ENCODE data around the gene VWCE. TPM values are rescaled to one million over a fixed set of nuclear protein-coding genes. Genes with fewer than 3 reads are reported as not detected.

The VWCE gene
- total RNA-seq, 1 donor from 2014 or later, result 1.0 TPM

GRCh38 chr11:61337706-61338470 is 42.8 kb upstream of the VWCE start:
- peaks cover 13 to 22% (median 17%) of the 10 kb centered on the region in 3 donors for H3K36me3 ChIP-seq (ENCODE audit: control insufficient read depth in 3 of 3, insufficient read depth in 3 of 3, low read length in 3 of 3)
- H3K27ac ChIP-seq (ENCODE audit: low read depth, low read length), result no peak overlapping the region
- H3K9me3 ChIP-seq (ENCODE audit: control insufficient read depth in 3 of 3, low read length in 3 of 3), result no peaks in the 10 kb centered on the region
- no peaks in the 10 kb centered on the region for H3K27me3 ChIP-seq (ENCODE audit: control insufficient read depth in 3 of 3, insufficient read depth in 3 of 3, low read length in 3 of 3)
- no peak overlapping the region for H3K4me3 ChIP-seq (ENCODE audit: low read length in 3 of 3)
- H3K9ac ChIP-seq (ENCODE audit: low read depth in 1 of 3, low read length in 3 of 3), result no peak overlapping the region
- H3K4me1 ChIP-seq (ENCODE audit: control insufficient read depth in 3 of 3, insufficient read depth in 3 of 3, low read length in 3 of 3), result peaks cover 25 to 38% (median 26%) of the 10 kb centered on the region in 3 donors

GRCh38 chr11:61336171-61336935 is 41.2 kb upstream of the VWCE start:
- H3K27me3 ChIP-seq (ENCODE audit: control insufficient read depth in 3 of 3, insufficient read depth in 3 of 3, low read length in 3 of 3), result no peaks in the 10 kb centered on the region
- H3K27ac ChIP-seq (ENCODE audit: low read depth, low read length), result no peak overlapping the region
- H3K4me3 ChIP-seq (ENCODE audit: low read length in 3 of 3), result no peak overlapping the region
- H3K9ac ChIP-seq (ENCODE audit: low read depth in 1 of 3, low read length in 3 of 3), result peak overlapping the region in 2 of 3 donors; percentile 3 to 71
- H3K36me3 ChIP-seq (ENCODE audit: control insufficient read depth in 3 of 3, insufficient read depth in 3 of 3, low read length in 3 of 3), result peaks cover 5 to 9% (median 8%) of the 10 kb centered on the region in 3 donors
- H3K9me3 ChIP-seq (ENCODE audit: control insufficient read depth in 3 of 3, low read length in 3 of 3), result no peaks in the 10 kb centered on the region
- H3K4me1 ChIP-seq (ENCODE audit: control insufficient read depth in 3 of 3, insufficient read depth in 3 of 3, low read length in 3 of 3), result peaks cover 35 to 50% (median 36%) of the 10 kb centered on the region in 3 donors

GRCh38 chr11:61335355-61335710 is 40.2 kb upstream of the VWCE start:
- no peak overlapping the region for H3K27ac ChIP-seq (ENCODE audit: low read depth, low read length)
- H3K27me3 ChIP-seq (ENCODE audit: control insufficient read depth in 3 of 3, insufficient read depth in 3 of 3, low read length in 3 of 3), result no peaks in the 10 kb centered on the region

DNA sequence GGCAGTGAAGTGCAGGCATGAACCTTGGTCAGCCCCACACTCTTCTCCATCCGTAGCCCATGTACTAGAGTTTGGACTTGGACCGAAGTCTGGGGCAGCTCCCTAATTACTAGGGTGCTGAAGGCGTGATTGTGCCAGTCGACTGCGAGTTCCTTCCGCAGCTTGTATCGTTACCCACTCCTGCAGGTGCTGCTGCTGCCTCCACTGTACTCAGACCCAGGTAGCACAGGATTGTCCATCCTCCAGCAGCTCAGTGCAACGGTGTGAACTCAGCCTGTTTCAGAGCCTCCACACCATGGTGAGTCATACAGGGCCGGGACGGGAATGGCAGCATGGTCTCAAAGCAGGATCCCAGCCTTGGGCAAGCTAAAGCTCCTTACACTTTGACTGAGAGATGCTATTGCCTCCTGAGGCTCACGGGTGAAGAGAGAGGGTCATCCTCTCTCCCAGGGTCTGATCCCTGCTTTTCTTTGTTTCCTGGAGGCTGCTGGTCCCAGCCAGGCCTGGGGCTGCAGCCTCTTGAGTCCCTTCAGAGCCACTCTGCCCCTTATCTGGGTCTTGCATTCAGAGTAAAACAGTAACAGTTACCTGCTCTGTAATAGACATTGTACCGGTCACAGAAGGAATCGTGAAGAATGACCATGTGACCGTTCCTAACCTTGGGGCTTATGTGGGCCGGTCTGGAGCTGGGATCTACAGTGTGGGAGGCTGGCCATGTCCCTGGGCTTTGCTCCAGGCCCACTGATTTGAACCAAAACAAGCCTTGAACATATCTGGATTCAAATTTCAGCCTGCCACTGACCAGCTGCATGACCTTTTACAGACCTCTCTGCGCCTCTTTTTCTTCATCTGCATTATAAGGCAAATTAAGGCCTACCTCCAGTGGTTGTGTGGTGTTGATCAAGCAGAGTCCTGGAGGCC is 39.6 kb upstream of the VWCE start:
- Histone ChIP-seq H3K27ac (ENCODE audit: low read depth, low read length) (no peak overlapping the region), H3K36me3 (ENCODE audit: control insufficient read depth in 3 of 3, insufficient read depth in 3 of 3, low read length in 3 of 3) (peaks cover 3 to 11% (median 5%) of the 10 kb centered on the region in 3 donors), H3K9ac (ENCODE audit: low read depth in 1 of 3, low read length in 3 of 3) (peak overlapping the region in 1 of 3 donors; percentile 50), H3K4me1 (ENCODE audit: control insufficient read depth in 3 of 3, insufficient read depth in 3 of 3, low read length in 3 of 3) (peaks cover 39 to 57% (median 46%) of the 10 kb centered on the region in 3 donors), H3K9me3 (ENCODE audit: control insufficient read depth in 3 of 3, low read length in 3 of 3) (no peaks in the 10 kb centered on the region), H3K4me3 (ENCODE audit: low read length in 3 of 3) (no peak overlapping the region), H3K27me3 (ENCODE audit: control insufficient read depth in 3 of 3, insufficient read depth in 3 of 3, low read length in 3 of 3) (no peaks in the 10 kb centered on the region)

More at GRCh38 chr11:61335355-61335710, 40.2 kb upstream of the VWCE start:
- Histone ChIP-seq H3K4me3 (ENCODE audit: low read length in 3 of 3) (no peak overlapping the region), H3K36me3 (ENCODE audit: control insufficient read depth in 3 of 3, insufficient read depth in 3 of 3, low read length in 3 of 3) (peaks cover 3 to 9% (median 5%) of the 10 kb centered on the region in 3 donors), H3K9ac (ENCODE audit: low read depth in 1 of 3, low read length in 3 of 3) (peak overlapping the region in 1 of 3 donors; percentile 50), H3K4me1 (ENCODE audit: control insufficient read depth in 3 of 3, insufficient read depth in 3 of 3, low read length in 3 of 3) (peaks cover 39 to 57% (median 40%) of the 10 kb centered on the region in 3 donors), H3K9me3 (ENCODE audit: control insufficient read depth in 3 of 3, low read length in 3 of 3) (no peaks in the 10 kb centered on the region)

- no peaks in the 10 kb centered on the region for H3K27me3 ChIP-seq (ENCODE audit: control insufficient read depth in 3 of 3, insufficient read depth in 3 of 3, low read length in 3 of 3)
- H3K4me3 ChIP-seq (ENCODE audit: low read length in 3 of 3), result peak overlapping the region; percentile 95 to 100 (median 97)
- no peaks in the 10 kb centered on the region for H3K9me3 ChIP-seq (ENCODE audit: control insufficient read depth in 3 of 3, low read length in 3 of 3)
- H3K4me1 ChIP-seq (ENCODE audit: control insufficient read depth in 3 of 3, insufficient read depth in 3 of 3, low read length in 3 of 3), result peaks cover 39 to 57% (median 46%) of the 10 kb centered on the region in 3 donors
- H3K27ac ChIP-seq (ENCODE audit: low read depth, low read length), result peak overlapping the region; percentile 95
- H3K36me3 ChIP-seq (ENCODE audit: control insufficient read depth in 3 of 3, insufficient read depth in 3 of 3, low read length in 3 of 3), result peaks cover 5 to 11% (median 10%) of the 10 kb centered on the region in 3 donors
- H3K9ac ChIP-seq (ENCODE audit: low read depth in 1 of 3, low read length in 3 of 3), result peak overlapping the region; percentile 96 to 99 (median 99)
These were observed 38.7 kb upstream of the VWCE start for GRCh38 chr11:61333550-61334433.

- no peaks in the 10 kb centered on the region for H3K27me3 ChIP-seq (ENCODE audit: control insufficient read depth in 3 of 3, insufficient read depth in 3 of 3, low read length in 3 of 3)
- H3K4me1 ChIP-seq (ENCODE audit: control insufficient read depth in 3 of 3, insufficient read depth in 3 of 3, low read length in 3 of 3), result peaks cover 43 to 61% (median 50%) of the 10 kb centered on the region in 3 donors
- H3K27ac ChIP-seq (ENCODE audit: low read depth, low read length), result peak within 1 kb of the TSS; percentile 95
- no peaks in the 10 kb centered on the region for H3K9me3 ChIP-seq (ENCODE audit: control insufficient read depth in 3 of 3, low read length in 3 of 3)
- H3K4me3 ChIP-seq (ENCODE audit: low read length in 3 of 3), result peak within 1 kb of the TSS; percentile 95 to 100 (median 97)
- peaks cover 3 to 12% (median 8%) of the 10 kb centered on the region in 3 donors for H3K36me3 ChIP-seq (ENCODE audit: control insufficient read depth in 3 of 3, insufficient read depth in 3 of 3, low read length in 3 of 3)
- peak within 1 kb of the TSS; percentile 96 to 99 (median 99) for H3K9ac ChIP-seq (ENCODE audit: low read depth in 1 of 3, low read length in 3 of 3)
These were observed 37.9 kb upstream of the VWCE start, which contains the start of the genes DDB1 and TKFC for GRCh38 chr11:61332797-61333549. TSS of gene DDB1 (minus strand) at chr11:61333105. CDS start at chr11:61332968, 137 bp downstream. TSS of gene TKFC (plus strand) at chr11:61333228. CDS start at chr11:61334729, 1,501 bp downstream.

DNA sequence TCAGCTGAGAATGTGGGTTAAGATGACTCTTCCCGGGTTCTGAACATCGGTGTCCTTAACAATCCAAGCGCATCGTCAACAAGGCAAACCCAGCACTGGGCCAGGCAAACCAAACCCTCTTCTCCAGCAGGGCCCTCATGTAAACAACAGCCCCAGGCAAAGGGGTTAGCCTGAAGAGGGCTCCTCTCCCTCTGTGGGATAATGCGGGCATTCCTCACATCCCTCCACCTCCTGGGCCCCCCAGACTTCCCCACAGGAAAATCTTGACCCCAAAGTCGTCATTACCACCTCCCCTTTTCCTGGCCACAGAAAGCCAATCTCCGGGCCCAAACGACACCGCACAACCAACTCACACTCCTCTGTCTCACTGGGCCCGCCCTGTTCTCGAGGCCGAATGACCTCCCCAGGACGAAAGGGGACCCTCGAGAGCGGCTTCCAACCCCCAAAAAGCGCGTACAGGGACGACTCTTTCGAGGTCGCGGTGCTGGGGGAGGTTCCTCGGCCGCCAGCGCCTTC is 37.2 kb upstream of the VWCE start:
- Histone ChIP-seq H3K9me3 (ENCODE audit: control insufficient read depth in 3 of 3, low read length in 3 of 3) (no peaks in the 10 kb centered on the region), H3K36me3 (ENCODE audit: control insufficient read depth in 3 of 3, insufficient read depth in 3 of 3, low read length in 3 of 3) (peaks cover 3 to 16% (median 12%) of the 10 kb centered on the region in 3 donors), H3K27me3 (ENCODE audit: control insufficient read depth in 3 of 3, insufficient read depth in 3 of 3, low read length in 3 of 3) (no peaks in the 10 kb centered on the region), H3K4me3 (ENCODE audit: low read length in 3 of 3) (peak overlapping the region; percentile 95 to 100 (median 97)), H3K9ac (ENCODE audit: low read depth in 1 of 3, low read length in 3 of 3) (peak overlapping the region; percentile 96 to 99 (median 99)), H3K4me1 (ENCODE audit: control insufficient read depth in 3 of 3, insufficient read depth in 3 of 3, low read length in 3 of 3) (peaks cover 43 to 65% (median 53%) of the 10 kb centered on the region in 3 donors), H3K27ac (ENCODE audit: low read depth, low read length) (peak overlapping the region; percentile 95)

- H3K4me1 ChIP-seq (ENCODE audit: control insufficient read depth in 3 of 3, insufficient read depth in 3 of 3, low read length in 3 of 3), result peaks cover 50 to 70% (median 58%) of the 10 kb centered on the region in 3 donors
- peak overlapping the region; percentile 95 to 100 (median 97) for H3K4me3 ChIP-seq (ENCODE audit: low read length in 3 of 3)
- H3K9ac ChIP-seq (ENCODE audit: low read depth in 1 of 3, low read length in 3 of 3), result peak overlapping the region; percentile 96 to 99 (median 99)
- H3K36me3 ChIP-seq (ENCODE audit: control insufficient read depth in 3 of 3, insufficient read depth in 3 of 3, low read length in 3 of 3), result peaks cover 3 to 17% (median 14%) of the 10 kb centered on the region in 3 donors
- no peak overlapping the region for H3K27ac ChIP-seq (ENCODE audit: low read depth, low read length)
- no peaks in the 10 kb centered on the region for H3K9me3 ChIP-seq (ENCODE audit: control insufficient read depth in 3 of 3, low read length in 3 of 3)
- H3K27me3 ChIP-seq (ENCODE audit: control insufficient read depth in 3 of 3, insufficient read depth in 3 of 3, low read length in 3 of 3), result no peaks in the 10 kb centered on the region
These were observed 36.5 kb upstream of the VWCE start for GRCh38 chr11:61331651-61332050.
